GM12865 (cell line): ENCODE results near the gene MRPS6.

Source experiments
- DNase-seq: peaks from one replicate; pipeline ENCODE4 v3.0.0; 2010; ENCODE audit warnings: low read depth
- H3K4me3 ChIP-seq: 2 replicates; pipeline ENCODE4 v1.5.1; 2011; ENCODE audit warnings: mild to moderate bottlenecking, low read depth, low read length, control low read depth
- CTCF ChIP-seq: IDR thresholded peaks from 2 replicates; pipeline ENCODE4 v1.5.1; 2011; ENCODE audit warnings: low read length, control low read depth, low read depth, inconsistent platforms; ENCODE audit not compliant: insufficient read depth; ENCODE audit errors: missing control alignments

Gene MRPS6

GRCh38 chr21:34180826-34181359 lies 107.5 kb downstream of the MRPS6 start:
- H3K4me3 ChIP-seq, result no peak overlapping the region
- no peak for DNase-seq
- no peak for TF ChIP-seq CTCF

- H3K4me3 ChIP-seq, result no peak overlapping the region
- DNase-seq, result no peak
- no peak for TF ChIP-seq CTCF
Observed at GRCh38 chr21:34181431-34182039, 108.2 kb downstream of the MRPS6 start.

GRCh38 chr21:34182436-34182835 lies 109.1 kb downstream of the MRPS6 start:
- DNase-seq, result no peak
- TF ChIP-seq CTCF, result no peak
- no peak overlapping the region for H3K4me3 ChIP-seq

- TF ChIP-seq CTCF, result no peak
- DNase-seq, result no peak
- H3K4me3 ChIP-seq, result no peak overlapping the region
Observed at GRCh38 chr21:34183331-34183928, 110.1 kb downstream of the MRPS6 start.

GRCh38 chr21:34184232-34184631 lies 110.9 kb downstream of the MRPS6 start:
- TF ChIP-seq CTCF, result no peak
- H3K4me3 ChIP-seq, result no peak overlapping the region
- DNase-seq, result no peak

GRCh38 chr21:34185026-34185750 lies 111.8 kb downstream of the MRPS6 start:
- no peak for DNase-seq
- TF ChIP-seq CTCF, result no peak
- no peak overlapping the region for H3K4me3 ChIP-seq
